Omental fat pad (tissue), 4 donors: Measurements from ENCODE around the gene CRTAP. TPM values are rescaled to one million over a fixed set of nuclear protein-coding genes. Genes with fewer than 3 reads are reported as not detected.
"Not testable (repeated sequence)": the region's sequence is repeated elsewhere in the genome, so short reads cannot be mapped to it uniquely, and the experiment has no call there.

Experiments used
- ATAC-seq: fragments of 150-250 bp; one replicate; pipeline ENCODE4 v1.9.1; 2016; ENCODE audit warnings: mild to moderate bottlenecking, moderate library complexity; ENCODE audit not compliant: low FRiP score
- DNase-seq: peaks from one replicate; pipeline ENCODE4 v3.0.0-alpha.2; 2019; ENCODE audit warnings: low spot score
- total RNA-seq, 4 donors: library from RNA; depleted of rRNA; stranded (reverse); fragments of >200 nt; gene quantifications; one replicate each; pipeline ENCODE4 v1.1.0, GENCODE V29; 2016
- TF ChIP-seq, protein P1 (sequence below), 3 donors: fragments of 450-650 bp; IDR thresholded peaks; one replicate each; pipeline ENCODE4 v1.5.1; 2016 to 2017; ENCODE audit warnings: antibody characterized with exemption in 3 of 3, mild to moderate bottlenecking in 3 of 3, moderate library complexity in 2 of 3

Gene CRTAP
- total RNA-seq, 4 donors from 2014 or later: 267 to 355 (median 300) TPM

DNA sequence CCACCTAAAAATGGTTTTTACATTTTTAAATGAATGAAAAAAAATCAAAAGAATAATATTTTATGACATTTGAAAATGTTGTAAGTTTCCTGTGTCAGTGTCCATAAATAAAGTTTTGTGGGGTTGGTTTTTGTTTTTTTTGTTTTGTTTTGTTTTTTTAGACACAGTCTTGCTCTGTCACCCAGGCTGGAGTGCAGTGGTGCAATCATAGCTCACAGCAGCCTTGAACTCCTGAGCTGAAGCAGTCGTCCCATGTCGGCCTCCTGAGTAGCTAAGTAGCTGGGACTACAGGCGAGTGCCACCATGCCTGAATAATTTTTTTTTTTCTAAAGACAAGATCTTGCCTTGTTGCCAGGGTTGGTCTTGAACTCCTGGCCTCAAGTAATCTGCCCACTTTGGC lies 14.1 kb upstream of the CRTAP start:
- TF ChIP-seq, protein P1, sequence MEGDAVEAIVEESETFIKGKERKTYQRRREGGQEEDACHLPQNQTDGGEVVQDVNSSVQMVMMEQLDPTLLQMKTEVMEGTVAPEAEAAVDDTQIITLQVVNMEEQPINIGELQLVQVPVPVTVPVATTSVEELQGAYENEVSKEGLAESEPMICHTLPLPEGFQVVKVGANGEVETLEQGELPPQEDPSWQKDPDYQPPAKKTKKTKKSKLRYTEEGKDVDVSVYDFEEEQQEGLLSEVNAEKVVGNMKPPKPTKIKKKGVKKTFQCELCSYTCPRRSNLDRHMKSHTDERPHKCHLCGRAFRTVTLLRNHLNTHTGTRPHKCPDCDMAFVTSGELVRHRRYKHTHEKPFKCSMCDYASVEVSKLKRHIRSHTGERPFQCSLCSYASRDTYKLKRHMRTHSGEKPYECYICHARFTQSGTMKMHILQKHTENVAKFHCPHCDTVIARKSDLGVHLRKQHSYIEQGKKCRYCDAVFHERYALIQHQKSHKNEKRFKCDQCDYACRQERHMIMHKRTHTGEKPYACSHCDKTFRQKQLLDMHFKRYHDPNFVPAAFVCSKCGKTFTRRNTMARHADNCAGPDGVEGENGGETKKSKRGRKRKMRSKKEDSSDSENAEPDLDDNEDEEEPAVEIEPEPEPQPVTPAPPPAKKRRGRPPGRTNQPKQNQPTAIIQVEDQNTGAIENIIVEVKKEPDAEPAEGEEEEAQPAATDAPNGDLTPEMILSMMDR (IDR thresholded peaks at IDR 0.05): no peak
- DNase-seq: no peak
- no peak for ATAC-seq

GRCh38 chr3:33100229-33100628 lies 13.6 kb upstream of the CRTAP start:
- TF ChIP-seq, protein P1 (IDR thresholded peaks at IDR 0.05): no peak
- no peak for ATAC-seq
- DNase-seq: no peak

GRCh38 chr3:33103034-33103433 lies 10.8 kb upstream of the CRTAP start:
- no peak for ATAC-seq
- TF ChIP-seq, protein P1 (IDR thresholded peaks at IDR 0.05): no peak

GRCh38 chr3:33103480-33103879 lies 10.3 kb upstream of the CRTAP start:
- DNase-seq: no peak
- ATAC-seq: no peak
- TF ChIP-seq, protein P1 (IDR thresholded peaks at IDR 0.05): no peak

More at GRCh38 chr3:33103034-33103433, 10.8 kb upstream of the CRTAP start:
- no peak for DNase-seq

DNA sequence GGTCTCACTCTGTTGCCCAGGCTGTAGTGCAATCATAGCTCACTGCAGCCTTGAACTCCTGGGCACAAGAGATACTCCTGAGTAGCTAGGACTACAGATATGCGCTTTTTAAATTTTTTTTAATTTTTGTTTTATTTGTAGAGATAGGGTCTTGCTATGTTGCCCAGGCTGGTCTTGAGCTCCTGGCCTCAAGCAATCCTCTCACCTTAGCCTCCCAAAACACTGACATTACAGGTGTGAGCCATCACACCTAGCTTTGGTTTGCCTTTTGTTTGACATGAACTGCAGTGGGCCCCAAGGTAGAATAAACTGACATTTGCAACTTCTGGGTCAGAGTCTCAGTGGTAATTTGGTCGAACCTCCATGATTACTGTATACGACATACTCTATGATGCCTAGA lies 9.0 kb upstream of the CRTAP start:
- no peak for ATAC-seq
- TF ChIP-seq, protein P1 (IDR thresholded peaks at IDR 0.05): no peak
- DNase-seq: no peak

DNA sequence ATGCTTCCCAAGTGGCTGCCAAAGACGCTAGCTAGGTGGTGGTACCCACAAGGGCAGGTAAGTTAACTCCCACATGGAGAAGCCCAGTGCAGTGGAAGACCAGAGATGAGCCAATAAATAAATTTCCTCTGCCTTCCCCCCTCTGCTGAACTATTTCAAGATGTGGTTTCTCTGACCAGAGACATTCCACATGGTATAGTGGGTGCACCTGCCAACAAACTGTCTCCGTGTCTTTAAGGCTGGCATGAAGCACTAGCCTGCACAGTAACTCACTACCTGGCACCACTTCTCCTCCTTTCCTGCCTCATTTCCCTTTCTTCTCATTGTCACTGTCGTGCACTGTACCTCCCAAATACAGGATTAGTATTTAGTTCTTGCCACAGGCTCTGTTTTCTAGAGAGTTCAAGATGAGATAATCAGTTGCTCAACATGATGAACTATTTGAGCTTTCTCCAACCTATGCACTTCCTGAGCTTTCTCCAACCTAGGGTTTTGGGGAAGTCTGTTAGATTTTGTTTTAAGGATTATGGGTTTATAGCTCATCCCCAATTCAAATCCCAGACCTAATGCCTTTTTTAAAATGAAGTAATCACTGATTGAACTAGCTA lies 8.4 kb upstream of the CRTAP start:
- ATAC-seq (no peak), DNase-seq (no peak)
- TF ChIP-seq, protein P1 (IDR thresholded peaks at IDR 0.05): no peak

DNA sequence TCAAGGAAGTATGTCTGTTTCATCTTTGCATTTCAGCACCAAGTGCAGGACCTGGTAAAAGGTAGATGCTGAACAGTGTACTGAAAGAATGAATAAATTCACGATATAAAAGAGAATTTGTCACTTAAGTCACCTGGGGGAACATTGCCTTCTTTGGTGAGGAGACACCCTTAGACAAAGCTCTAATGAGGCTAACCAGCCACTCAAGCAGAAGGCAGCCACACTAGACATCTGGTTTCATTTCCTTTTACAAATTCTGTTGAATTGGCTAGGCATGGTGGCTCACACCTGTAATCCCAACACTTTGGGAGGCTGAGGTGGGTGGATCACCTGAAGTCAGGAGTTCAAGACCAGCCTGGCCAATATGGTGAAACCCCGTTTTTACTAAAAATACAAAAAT lies 7.0 kb upstream of the CRTAP start:
- not testable (repeated sequence) for ATAC-seq, DNase-seq
